Stimulated activated CD8-positive, alpha-beta memory T cell treated with anti-CD3 and anti-CD28 coated beads, Interleukin-4, amount 100 ng/mL, for 4 hours (primary cell): Measurements from ENCODE around the gene CRK.
"Not testable (repeated sequence)": the region's sequence is repeated elsewhere in the genome, so short reads cannot be mapped to it uniquely, and the experiment has no call there.

Experiments
- DNase-seq, 2 donors: peaks; one replicate each; pipeline ENCODE4 v3.0.0-alpha.2; 2020; ENCODE audit warnings: low read depth in 2 of 2, low spot score in 1 of 2

The CRK gene

DNA sequence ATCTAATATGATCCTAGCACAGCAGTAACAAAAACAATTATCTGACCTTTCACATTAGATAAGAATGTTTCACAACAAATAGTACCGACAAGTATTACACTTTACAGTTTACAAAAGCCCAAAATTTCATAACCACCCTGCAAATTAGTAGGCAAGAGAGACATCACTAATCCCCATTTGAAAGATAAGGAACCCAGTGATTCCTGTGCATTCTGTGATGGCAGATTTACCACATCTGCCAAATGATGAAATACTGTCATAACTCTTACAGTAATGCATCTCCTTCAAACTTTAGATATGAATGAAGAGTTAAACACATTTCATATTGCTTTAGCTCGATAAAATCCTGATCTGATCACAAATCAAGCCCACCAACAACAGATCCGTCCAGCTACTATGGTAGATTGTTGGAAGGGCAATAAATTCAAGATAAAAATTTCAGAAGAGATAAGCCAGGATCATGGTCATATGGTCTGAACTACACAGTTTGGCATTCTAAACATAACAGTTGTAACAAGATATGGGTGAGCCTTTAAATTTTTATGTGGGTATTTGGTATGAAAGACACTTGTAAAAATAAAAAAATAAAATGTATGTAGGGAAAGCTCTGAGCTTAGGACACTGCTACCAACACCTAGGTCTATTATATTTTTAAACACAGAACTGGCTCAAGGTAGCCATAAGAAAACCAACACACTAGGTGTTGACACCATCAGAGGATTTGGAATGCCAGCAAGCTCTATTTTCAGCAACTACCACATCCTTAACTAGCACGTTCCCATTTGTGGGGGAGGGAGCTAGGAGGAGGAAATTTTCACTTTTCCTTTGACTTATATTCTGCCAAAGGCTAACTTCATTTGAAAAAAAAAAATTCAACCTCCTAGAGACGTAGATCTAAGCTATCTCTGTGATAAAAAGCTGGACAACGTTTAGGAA lies 65.3 kb downstream of the CRK start:
- no peak for DNase-seq

DNA sequence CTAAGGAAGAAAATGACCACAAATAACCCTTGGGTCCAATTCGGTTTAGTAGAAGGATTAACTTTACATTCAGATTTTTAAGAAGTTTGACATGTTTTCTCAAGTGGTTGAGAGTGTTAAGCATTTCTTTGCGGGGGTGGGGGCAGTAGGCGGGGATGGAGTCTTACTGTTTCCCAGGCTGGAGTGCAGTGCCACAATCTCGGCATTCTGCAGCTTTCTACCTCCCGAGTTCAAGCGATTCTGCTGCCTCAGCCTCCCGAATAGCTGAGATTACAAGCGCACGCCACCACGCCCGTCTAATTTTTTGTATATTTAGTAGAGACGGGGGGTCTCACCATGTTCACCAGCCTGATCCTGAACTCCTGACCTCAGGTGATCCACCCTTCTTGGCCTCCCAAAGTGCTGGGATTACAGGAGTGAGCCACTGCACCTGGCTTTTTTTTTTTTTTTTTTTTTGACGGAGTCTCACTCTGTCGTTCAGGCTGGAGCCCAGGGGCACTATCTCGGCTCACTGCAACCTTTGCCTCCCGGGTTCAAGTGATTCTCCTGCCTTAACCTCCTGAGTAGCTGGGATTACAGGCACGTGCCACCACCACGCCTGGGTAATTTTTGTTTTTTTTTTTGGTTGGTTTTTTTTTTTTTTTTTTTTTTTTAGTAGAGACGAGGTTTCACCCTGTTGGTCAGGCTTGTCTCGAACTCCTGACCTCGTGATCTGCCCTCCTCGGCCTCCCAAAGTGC lies 68.4 kb downstream of the CRK start:
- not testable (repeated sequence) for DNase-seq

DNA sequence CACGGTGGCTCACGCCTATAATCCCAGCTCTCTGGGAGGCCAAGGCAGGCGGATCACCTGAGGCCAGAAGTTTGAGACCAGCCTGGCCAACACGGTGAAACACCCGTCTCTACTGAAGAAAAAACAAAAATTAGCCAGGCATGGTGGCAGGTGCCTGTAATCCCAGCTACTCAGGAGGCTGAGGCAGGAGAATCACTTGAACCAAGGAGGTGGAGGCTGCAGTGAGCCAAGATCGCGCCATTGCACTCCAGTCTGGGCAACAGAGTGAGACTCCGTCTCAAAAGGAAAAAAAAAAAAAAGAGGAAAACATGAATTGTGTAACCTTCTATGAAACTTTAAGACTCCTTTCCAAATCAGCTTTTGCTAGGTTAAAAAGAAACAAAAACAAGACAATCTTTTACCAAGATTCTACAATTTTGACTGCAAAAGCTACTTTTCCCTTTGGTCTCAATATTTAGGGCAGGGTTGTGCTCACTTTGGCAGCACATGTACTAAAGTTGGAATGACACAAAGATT lies 69.3 kb downstream of the CRK start:
- not testable (repeated sequence) for DNase-seq

DNA sequence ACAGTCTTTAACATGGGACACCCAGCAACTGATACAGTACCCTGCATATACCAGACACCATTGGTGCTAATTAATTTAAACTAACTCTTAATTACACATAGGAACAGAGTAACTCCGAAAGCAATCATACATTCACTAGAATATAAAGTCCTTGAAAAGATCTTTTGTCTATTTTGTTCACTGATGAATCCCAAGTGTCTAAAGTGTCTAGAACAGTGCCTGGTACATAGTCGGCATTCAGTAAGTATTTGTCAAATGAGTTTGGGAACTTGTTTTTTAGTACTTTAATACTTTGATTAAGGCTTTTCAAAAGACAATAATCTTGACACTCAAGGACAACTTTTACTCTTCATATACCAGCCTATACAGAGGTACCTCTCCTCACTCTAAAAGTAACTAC lies 69.8 kb downstream of the CRK start:
- DNase-seq, result no peak

DNA sequence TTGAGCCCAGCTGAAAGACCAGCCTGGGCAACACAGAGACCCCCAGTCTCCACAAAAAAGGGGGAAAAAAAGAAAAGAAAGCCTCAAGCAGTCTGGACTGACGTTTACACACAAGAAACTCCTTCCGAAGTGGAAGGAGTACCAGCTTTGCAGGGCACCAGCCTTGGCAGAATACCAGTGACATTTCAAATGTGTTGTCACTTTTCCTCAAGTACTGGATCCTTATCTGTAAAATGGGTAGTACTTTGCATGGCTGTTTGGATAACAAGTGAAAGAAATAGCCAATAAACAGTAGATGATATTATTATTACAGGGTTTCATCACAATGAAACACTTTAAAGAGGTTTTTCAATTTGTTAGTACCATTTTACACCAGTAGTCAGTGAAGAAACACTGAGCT lies 70.2 kb downstream of the CRK start:
- no peak for DNase-seq

DNA sequence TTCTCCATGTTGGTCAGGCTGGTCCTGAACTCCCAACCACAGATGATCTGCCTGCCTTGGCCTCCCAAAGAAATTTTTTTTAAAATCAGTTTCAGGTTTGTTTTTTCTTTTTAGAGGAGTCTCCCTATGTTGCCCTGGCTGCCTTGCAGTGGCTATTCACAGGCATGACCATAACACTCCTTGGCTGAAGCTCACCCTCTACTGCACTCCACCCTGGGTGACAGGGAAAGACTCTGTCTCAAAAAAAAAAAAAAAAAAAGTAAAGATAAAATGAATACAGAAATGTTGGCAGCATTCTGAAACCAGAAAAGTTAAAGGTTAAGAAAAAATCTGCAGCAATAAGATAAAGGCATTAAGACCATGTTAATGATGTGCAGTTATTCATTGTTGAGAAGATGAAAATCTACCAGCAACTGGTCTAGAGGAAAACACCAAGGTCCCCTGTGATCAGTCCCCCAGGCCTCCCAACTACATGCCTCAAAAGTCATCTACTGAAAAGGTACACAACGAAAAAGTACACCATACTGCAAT lies 71.1 kb downstream of the CRK start:
- no peak for DNase-seq

DNA sequence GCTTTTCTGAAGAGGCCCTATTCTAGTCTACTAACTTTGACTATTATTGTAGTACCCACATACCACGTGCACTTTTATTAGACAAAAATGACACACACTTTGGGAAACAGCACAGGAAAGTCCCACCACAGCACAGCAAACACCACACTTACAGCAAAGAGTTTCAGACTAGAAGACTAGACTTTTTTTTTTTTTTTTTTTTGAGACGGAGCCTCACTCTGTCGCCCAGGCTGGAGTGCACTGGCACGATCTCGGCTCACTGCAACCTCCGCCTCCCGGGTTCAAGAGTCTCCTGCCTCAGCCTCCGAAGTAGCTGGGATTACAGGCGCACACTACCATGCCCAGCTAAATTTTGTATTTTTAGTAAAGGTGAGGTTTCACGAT lies 76.1 kb downstream of the CRK start:
- DNase-seq, result no peak

DNA sequence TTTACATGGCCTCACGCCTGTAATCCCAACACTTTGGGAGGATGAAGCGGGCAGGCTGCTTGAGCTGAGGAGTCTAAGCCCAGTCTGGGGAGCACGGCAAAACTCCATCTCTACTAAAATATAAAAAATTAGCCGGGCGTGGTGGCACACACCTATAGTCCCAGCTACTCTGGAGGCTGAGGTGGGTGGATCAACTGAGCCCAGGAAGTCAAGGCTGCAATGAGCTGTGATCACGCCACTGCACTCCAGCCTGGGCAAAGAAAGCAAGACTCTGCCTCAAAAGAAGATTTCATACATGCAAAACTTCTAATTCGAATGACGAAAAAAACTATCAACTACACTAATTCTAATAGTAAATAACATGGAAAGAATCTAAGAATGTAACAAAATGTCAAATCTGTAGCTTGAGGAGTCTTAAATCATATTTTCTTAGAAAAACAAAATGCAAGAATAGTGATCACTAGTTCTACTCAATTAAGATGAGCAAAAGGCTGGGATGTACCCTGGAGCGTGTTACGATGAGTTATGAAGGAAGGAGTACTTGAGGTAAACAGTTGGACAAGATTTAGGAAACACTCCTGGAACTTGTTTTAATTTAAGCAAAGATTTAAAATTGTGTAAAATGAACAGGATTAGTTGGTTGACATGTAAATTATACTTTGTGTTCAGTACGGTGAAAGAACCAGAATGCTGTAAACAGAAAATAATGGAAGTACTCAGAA lies 76.7 kb downstream of the CRK start:
- DNase-seq, result no peak

DNA sequence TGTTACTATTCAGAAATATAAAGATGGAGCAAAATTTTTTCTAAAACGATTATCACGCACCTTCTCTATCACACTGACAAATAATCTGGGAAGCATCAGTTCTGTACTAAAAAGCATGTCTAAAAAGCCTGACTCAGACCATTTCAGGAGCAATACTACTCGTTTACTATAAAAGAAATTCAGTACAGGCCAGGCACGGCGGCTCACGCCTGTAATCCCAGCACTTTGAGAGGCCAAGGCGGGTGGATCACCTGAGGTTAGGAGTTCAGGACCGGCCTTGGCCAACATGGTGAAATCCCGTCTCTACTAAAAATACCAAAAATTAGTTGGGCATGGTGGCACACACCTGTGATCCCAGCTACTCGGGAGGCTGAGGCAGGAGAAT lies 77.6 kb downstream of the CRK start:
- not testable (repeated sequence) for DNase-seq

DNA sequence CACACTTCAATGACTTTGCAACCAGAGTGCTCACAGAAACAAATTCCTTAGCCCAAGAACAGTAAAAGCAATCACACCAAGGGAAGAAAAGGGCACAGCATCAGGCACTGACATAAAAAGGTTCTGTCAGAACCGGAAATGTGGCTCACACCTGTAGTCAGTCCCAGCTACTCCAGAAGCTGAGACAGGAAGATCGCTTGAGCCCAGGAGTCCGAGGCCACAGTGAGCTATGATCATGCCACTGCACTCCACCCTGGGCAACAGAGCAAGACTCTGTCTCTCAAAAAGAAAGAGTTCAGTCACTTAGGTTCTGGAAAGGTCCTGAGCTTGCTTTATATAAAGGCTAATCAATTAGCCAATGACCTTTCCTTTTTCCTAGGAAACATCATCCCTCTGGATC lies 78.7 kb downstream of the CRK start:
- DNase-seq, result no peak

DNA sequence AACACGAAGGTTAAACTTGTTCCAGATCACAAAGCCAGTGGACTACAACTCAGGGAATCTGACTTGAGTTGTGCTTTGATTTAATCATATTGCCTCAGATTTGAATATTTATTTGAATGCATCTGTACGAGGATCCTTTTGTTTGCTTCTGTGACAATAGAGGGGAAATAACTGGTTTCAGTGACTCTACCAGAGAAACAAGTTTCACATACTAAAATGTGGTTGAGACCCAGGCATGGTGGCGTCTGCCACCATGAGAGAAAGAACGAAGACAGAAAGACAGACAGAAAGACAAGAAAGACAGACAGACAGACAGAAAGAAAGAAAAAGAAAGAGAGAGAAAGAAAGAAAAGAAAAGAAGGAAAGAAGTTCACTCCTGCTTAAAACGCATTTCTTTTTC lies 80.0 kb downstream of the CRK start:
- DNase-seq, result no peak

DNA sequence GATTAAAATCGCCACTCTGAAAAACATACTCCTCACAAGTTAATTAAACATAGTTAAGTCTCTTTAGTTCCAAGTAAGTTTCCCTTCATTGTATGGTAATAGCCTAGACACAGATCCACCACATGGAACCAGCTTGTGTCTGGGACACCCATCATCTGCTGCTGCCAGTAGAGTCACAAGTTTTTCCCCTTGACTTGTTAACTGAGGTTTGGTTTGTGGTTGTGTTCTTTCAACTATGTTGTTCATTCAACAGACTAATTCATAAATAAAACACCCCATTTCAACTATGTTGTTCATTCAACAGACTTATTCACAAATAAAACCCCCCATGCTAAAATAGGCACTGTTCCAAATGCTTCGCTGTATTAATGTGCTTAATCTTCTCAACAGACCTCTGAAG lies 80.4 kb downstream of the CRK start:
- no peak for DNase-seq

DNA sequence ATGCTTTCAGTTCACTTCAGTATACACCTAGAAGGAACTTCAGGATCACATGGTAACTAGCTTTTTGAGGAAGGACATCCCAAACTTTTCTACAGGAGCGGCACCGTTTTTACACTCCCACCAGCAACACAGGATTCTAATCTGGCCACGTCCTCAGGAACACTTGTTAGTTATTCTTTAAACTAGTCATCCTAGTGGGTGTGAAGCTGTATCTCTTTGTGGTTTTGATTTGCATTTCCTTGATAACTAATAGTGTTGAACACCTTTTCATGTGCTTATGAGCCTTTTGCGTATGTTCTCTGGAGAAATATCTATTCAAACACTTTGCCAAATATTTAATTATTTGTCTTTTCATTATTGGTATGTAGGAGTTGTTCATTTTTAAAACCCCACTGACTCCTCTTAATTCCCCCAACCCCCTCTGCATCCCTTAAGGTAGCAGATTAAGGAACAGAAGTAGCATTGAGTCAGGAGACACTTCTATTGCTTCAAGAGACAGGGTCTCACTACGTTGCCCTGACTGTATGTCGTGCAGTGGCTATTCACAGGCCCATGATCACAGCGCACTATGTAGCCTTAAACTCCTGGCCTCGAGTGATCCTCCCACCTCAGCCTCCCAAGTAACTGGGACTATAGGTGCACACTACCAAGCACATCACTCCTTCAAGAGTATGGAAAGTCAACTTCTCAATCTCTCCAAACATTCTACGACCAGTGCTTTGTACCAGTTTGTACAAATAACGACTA lies 81.4 kb downstream of the CRK start:
- DNase-seq, result no peak

DNA sequence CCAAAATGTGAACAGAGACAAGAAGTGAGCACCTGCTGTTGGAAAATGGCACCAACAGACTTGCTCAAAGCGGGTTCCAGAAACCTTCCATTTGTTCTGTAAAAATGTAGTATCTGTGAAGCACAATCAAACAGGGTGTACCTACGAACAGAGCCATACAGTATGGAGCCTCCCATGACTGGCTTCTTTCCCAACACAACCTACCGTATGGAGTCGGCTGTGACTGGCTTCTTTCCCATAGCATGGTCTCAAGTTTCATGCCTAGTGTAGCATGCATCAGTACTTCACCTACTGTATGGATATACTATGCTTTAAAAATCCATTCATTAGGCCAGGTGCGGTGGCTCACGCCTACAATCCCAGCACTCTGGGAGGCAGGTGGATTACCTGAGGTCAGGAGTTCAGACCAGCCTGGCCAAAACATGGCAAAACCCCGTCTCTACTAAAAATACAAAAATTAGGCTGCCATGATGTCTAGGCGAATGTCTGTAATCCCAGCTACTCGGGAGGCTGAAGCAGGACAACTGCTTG lies 82.3 kb downstream of the CRK start:
- no peak for DNase-seq

DNA sequence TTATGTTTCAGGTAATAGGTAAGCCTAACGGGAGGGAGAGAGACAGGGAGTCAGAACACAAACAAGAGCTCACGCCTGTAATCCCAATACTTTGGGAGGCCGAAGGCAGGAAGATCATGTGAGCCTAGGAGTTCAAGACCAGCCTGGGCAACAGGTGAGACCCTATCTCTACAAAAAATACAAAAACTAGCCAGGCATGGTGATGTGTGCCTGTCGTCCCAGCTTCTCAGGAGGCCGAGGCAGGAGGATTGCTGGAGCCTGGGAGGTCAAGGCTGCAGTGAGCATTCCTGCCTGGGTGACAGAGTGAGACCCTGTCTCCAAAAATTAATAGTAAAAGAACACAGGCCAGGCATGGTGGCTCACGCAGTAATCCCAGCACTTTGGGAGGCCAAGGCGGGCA lies 83.4 kb downstream of the CRK start:
- DNase-seq, result no peak

DNA sequence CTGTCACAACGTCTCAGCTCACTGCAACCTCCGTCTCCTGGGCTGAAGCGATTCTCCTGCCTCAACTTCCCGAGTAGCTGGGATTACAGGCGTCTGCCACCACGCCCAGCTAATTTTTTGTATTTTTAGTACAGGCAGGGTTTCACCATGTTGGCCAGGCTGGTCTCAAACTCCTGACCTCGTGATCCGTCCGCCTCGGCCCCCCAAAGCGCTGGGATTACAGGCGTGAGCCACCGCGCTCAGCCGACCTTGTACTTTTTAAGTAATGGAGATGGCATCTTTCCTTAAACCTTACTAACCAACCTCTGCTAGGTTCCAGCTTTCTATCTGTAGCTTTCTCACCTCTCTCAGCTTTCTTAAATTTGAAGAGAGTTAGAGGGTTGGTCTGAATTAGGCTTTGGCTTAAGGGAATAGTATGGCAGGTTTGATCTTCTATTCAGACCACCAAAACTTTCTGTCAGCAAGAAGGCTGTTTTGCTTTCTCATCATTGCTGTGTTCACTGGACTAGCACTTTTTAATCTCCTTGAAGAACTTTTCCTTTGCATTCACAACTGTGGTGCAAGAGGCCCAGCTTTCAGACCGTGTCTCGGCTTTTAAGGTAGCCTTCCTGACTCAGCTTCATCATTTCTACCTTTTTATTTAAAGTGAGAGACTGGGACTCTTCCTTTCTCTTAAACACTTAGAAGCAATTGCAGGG lies 84.0 kb downstream of the CRK start:
- no peak for DNase-seq
